GF-D8 (cell line): ENCODE measurements around the gene CCNY.

Experiments used
- DNase-seq: peaks from one replicate; lab custom pipeline; 2025; lab: John Stamatoyannopoulos, UW

Gene CCNY

GRCh38 chr10:35558276-35558675, 222.0 kb downstream of the CCNY start:
- DNase-seq: no peak

GRCh38 chr10:35559416-35559815, 223.1 kb downstream of the CCNY start:
- DNase-seq: no peak

- no peak for DNase-seq
These were observed 225.4 kb downstream of the CCNY start for GRCh38 chr10:35561715-35562114.

- DNase-seq: no peak
These were observed 226.1 kb downstream of the CCNY start for GRCh38 chr10:35562427-35562826.

GRCh38 chr10:35563261-35563891, 227.1 kb downstream of the CCNY start:
- DNase-seq: no peak

GRCh38 chr10:35564341-35564968, 228.1 kb downstream of the CCNY start:
- DNase-seq: peak; percentile 6

- no peak for DNase-seq
These were observed 229.3 kb downstream of the CCNY start for GRCh38 chr10:35565602-35566081.

GRCh38 chr10:35567951-35568350, 231.6 kb downstream of the CCNY start:
- no peak for DNase-seq

GRCh38 chr10:35568483-35569015, 232.2 kb downstream of the CCNY start:
- DNase-seq: no peak

GRCh38 chr10:35569111-35569707, 232.9 kb downstream of the CCNY start:
- DNase-seq: no peak

- DNase-seq: no peak
These were observed 233.5 kb downstream of the CCNY start for GRCh38 chr10:35569836-35570235.

GRCh38 chr10:35570397-35570796, 234.1 kb downstream of the CCNY start:
- DNase-seq: no peak

GRCh38 chr10:35572583-35572982, 236.3 kb downstream of the CCNY start:
- DNase-seq: no peak

- DNase-seq: no peak
These were observed 237.5 kb downstream of the CCNY start for GRCh38 chr10:35573796-35574195.

GRCh38 chr10:35574924-35575352, 238.6 kb downstream of the CCNY start:
- DNase-seq: no peak

- DNase-seq: no peak
These were observed 239.3 kb downstream of the CCNY start for GRCh38 chr10:35575640-35576039.

GRCh38 chr10:35576730-35577129, 240.4 kb downstream of the CCNY start:
- no peak for DNase-seq

- DNase-seq: no peak
These were observed 241.8 kb downstream of the CCNY start for GRCh38 chr10:35577926-35578617.

- DNase-seq: no peak
These were observed 242.3 kb downstream of the CCNY start for GRCh38 chr10:35578618-35578956.

- DNase-seq: no peak
These were observed 242.8 kb downstream of the CCNY start for GRCh38 chr10:35579116-35579515.

- DNase-seq: no peak
These were observed 243.6 kb downstream of the CCNY start for GRCh38 chr10:35579726-35580422.

- no peak for DNase-seq
These were observed 244.1 kb downstream of the CCNY start for GRCh38 chr10:35580423-35580770.
